NCI-H524 treated with DMSO at 0.1 percent for 48 hours (cell line): ENCODE data around the gene RRP1B.
"Not testable (repeated sequence)": the region's sequence is repeated elsewhere in the genome, so short reads cannot be mapped to it uniquely, and the experiment has no call there.

ENCODE experiments used
- DNase-seq: peaks from one replicate; lab custom pipeline; 2025; lab: John Stamatoyannopoulos, UW

Gene RRP1B, protein sequence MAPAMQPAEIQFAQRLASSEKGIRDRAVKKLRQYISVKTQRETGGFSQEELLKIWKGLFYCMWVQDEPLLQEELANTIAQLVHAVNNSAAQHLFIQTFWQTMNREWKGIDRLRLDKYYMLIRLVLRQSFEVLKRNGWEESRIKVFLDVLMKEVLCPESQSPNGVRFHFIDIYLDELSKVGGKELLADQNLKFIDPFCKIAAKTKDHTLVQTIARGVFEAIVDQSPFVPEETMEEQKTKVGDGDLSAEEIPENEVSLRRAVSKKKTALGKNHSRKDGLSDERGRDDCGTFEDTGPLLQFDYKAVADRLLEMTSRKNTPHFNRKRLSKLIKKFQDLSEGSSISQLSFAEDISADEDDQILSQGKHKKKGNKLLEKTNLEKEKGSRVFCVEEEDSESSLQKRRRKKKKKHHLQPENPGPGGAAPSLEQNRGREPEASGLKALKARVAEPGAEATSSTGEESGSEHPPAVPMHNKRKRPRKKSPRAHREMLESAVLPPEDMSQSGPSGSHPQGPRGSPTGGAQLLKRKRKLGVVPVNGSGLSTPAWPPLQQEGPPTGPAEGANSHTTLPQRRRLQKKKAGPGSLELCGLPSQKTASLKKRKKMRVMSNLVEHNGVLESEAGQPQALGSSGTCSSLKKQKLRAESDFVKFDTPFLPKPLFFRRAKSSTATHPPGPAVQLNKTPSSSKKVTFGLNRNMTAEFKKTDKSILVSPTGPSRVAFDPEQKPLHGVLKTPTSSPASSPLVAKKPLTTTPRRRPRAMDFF

DNA sequence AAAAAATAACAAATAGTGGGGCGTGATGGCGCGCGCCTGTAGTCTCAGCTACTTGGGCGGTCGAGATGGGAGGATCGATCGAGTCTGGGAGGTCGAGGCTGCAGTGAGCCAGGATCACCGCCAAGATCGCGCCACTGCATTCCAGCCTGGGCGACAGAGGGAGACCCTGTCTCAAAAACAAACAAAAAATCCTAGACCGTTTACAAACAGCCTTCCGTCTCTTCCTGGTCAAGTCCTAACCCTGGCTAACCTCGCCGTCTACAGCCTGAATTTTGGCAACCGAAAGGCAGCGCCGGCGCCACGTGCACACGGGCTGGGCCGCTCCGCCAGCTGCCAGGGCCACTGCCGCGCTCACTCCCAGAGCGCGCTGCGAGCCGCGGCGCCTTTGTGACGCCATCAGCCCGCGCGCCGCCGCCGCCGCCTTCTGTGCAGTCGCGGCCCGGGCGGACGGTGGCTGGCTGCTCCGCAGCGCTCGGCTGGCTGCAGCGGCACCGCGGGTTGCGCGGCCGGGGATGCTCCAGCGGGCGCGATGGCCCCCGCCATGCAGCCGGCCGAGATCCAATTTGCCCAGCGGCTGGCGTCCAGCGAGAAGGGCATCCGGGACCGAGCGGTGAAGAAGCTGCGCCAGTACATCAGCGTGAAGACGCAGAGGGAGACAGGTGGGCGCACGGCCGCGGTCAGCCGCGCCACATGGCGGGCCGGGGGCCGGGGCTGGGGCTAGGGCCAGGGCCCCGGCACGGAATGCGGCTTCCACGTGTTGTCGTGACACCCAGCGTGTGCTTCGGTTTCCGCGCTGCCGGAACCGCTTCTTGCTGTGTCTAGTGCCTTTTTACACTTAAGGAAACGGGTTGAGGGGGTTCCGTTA, at the start of gene RRP1B, which contains the start of gene HSF2BP:
Gene RRP1B (plus strand): TSS at position 425 of the 865 bp plus-strand sequence. CDS start 105 bp downstream, at position 530.
Gene HSF2BP (minus strand): TSS at position 353 of the 865 bp plus-strand sequence. CDS start 1,392 bp downstream, outside the sequence.
- peak; percentile 22 for DNase-seq

DNA sequence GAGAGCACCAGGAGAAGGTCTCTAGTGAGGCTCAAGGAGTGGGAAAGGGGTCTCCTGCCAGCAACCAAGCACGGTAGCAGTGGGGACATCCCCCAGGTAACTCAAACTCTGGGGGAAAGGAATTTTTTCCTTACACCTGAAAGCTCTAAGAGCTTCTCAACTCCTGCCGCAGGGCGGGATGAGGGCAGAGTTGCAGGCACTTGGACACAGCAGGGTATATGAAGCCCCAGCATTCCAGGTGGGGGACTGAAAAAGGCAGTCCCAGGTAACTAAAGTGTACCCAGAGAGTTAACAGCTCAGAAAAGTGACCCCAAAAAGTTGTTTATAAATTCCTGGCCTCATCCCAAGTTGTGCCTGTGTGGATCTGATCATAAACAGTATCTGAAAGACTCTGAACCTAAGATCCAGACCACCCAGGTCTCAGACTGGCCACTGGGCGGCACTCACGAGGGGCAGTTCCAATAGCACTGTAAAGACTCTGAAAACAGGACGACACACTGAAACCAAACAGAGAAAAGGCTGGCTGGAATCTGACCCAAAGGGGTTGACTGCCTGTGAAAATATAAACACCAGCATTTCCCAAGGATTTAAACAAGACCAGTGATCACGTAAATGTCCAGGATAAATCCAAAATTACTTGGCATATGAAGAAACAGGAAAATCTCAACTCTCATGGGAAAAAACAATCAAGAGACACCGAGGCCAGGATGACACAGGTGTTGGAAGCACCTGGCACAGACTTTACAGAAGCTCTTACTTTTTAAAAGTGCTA, 47.6 kb upstream of the RRP1B start:
- DNase-seq = no peak

DNA sequence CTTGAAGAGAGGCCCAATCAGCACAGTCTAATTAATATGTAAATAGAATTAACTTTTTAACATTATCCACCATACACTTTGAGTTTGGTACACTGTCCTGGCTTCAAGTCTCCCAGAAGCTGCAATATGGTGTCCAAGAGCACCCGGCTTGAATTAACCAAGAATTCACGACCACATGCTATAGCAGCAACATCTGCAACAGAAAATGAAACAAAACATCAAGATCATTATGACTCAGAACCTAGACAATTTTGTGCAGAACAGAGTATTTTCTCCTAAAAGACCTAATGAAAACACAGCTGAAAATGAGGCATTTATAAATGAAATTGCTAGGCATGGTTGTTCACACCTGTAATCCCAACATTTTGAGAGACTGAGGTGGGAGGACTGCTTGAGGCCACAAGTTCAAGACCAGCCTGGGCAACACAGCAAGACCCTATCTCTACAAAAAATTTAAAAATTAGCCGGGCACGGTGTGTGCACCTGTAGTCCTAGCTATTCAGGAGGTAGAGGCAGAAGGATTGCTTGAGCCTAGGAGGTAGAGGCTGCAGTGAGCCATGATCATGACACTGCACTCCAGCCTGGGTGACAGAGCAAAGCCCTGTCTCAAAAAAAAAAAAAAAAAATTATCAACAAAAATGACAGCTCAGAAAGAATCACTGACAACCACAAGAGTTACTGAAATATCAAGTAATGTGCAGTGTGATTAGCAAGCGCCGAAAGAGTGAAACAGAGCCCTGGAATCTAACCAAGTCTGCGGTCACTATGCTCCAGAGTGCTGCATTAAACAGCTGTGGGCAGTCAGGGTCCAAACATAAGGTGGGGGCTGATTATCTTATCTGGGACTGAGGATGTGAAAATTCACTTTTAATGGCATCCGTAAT, 45.4 kb upstream of the RRP1B start:
- DNase-seq = no peak

DNA sequence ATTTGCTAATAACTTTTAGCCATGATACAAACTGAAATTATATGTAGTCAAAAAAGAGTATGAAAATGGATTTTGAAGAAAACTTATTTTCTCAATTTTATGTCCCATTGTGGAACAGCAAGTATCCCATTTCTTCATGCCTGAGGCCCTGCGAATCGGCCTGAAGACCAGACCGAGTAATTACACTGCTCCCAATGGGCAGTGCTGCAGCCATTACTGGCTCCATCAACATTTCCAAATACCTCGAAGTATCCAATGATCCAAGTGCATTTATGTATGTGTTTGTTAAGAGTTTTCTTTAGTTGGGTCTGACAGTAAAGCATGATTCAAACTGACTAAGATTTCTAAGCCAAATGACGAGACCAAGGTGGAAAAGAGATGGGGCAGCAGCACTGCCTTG, 44.5 kb upstream of the RRP1B start:
- DNase-seq = no peak

DNA sequence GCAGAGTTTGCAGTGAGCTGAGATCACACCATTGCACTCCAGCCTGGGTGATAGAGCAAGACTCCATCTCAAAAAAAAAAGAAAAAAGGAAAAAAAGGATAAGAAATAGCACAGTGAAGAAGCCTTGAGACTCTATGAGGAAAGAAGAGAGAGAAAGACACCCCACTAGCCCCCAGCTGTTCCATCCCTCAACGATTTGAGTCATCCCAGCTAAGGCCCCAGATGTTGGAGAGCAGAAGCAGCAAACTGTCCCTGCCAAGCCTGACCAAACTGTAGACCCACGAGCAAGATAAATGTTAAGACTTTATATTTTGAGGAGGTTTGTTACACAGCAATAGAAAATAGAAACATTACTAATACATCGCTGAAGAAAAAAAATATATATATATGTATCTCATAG, 42.5 kb upstream of the RRP1B start:
- DNase-seq = not testable (repeated sequence)

DNA sequence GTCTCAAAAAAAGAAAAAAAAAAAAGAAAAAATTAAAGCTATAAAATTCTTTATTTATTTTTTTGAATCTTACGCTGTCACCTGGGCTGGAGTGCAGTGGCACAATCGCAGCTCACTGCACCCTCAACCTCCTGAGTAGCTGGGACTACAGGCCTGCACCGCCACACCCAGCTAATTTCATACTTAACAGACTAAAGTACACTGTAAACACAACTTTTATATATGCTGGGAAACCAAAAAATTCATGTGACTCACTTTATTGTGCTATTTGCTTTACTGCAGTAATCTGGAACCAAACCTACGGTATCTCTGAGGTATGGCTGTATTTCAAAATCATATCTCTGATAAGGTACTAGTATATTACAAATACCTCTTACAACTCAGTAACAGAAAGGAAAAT, 40.4 kb upstream of the RRP1B start:
- no peak for DNase-seq

DNA sequence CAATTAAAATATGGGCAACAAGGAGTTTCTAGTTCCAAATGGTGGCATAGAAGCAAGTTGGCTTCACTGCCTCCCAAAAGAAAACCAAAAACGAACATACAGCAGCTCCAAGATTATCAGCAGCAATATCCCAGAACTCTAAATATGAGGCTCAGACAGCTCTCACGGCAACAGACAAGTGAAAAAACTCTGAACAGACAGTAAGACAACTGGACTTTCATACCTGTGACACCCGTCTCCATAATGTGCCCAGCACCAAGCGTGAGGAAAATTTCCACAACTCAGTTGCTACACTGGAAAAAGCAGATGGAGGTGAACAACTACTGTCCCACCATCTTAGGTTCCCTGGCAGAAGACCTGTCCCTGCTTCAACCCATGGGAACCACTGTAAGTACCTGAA, 40.0 kb upstream of the RRP1B start:
- DNase-seq = no peak

DNA sequence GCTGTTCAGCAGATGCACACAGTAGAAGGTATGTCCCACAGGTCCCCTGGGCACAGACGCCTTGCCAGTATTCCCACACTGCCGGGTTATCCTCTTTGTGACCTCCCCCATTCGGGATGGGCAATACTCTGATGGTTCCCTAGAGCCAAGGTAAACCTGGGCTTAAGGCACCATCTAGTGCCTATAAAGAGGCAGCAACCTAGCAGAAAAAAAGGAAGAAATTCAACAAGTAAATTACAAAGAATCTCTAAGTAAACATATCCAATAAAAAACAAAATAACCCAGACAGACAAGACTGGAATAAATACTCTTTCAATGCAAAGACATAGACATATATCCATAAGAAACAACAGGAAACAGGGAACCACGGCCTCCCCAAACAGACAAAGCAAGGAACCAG, 39.5 kb upstream of the RRP1B start:
- DNase-seq = no peak

DNA sequence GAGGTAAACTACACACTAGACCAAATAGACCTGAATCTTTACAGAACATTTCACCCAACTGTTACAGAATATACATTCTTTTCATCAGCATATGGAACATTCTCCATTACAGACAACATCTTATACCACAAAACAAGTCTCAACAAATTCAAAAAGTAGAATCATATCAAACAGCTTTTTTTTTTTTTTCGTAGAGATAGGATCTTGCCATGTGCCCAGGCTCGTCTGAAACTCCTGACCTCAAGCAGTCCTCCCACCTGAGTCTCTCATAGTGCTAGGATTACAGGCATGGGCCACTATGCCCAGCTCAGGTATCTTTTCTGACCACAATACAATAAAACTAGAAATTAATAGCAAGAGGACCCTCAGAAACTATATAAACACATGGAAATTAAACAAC, 36.6 kb upstream of the RRP1B start:
- DNase-seq = no peak

DNA sequence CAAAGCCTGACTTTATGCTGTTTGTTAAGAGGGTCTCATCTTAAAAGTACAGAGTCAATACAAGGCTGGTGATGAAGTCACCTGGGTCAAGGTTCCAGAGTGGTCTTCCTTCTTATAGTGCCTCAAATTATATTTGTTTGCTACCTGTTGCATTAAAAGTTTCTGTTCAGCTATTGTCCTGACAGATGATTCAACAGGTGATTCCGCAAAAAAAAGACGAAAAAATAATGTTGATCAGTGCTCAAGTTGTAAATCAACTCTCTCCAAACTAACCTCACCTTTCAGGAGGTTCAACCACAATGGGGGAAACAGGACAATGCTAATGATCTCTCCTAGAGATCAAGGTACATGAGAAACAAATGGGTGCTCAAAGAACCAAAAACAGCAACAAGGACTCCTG, 35.8 kb upstream of the RRP1B start:
- DNase-seq = no peak

DNA sequence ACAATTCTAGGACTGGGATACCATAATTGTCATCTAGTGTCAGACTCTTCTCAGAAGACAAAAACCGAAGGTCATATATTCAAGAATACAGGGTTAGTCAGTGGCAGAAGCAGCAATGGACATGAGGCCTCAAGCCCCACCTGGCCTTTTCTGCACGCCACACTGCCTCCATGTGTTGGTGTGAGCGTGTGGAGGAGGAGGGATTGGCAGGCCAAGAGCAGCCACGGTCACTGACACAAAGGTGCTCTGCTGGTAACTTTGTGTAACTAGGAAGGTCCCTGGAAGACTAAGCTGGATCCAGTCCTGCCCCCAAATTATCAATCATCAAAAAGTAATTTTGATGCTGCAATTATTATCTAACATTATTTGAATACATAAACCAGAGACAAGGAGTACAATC, 35.0 kb upstream of the RRP1B start:
- no peak for DNase-seq

DNA sequence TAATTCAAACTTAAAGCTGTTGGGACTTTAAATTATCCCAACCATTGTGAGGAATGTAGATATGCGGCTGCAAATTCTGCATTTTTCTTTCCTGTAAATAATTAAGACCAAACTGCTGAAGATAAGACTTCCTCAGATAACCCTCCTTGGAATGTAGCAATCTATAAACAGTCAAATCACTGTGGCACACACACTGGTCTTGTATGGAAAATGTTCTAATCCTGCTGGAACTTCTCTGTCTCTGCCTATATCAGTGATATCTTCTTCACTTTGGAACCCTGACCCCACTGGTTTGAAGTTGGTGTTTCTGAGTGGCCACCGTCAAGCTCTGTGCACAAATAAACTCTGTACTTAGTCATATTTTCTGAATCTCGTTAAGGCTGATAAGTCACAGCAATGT, 33.0 kb upstream of the RRP1B start:
- no peak for DNase-seq

DNA sequence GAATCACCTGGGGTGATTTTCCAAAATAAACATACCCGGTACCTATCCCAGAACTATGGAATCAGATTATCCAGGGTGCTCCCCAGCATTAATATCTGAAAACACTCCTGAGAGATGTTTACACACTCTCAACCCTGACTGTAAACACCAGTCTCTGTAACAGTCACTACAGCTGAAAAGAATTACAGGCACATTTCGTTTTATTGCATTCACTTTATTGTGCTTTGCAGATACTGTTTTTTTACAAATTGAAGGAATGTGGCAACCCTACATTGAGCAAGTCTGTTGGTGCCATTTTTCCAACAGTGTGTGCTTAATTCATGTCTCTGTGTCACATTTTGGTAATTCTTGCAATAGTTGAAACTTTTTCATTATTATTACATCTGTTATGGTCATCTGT, 31.8 kb upstream of the RRP1B start:
- DNase-seq = no peak

DNA sequence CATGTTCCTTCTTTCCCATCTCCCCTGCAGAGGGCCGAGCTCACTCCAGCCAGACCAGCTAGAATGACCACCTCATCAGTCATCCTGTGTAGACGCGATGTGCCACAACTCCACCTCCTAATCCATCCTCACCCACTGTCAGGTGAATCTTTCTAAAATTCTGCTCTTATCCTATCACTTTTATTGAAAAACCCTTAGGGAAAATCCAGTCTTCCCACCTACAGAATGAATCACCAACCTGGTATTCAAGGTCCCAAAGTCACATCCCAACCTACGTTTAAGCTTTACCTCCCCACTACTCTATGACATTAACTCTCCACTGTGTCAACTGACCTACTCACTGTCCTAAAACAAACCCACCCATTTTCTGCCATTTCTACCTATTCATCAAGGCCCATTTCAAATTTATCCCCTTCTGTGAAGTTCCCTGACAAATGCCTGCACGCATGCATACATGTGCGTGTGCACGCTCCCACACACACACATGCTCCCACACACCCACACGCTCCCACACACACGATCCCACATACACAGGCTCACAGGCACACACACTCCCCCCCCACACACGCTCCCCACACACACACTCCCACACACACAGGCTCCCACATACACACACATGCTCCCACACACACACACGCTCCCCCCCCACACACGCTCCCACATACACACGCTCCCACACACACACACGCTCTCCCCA, 27.8 kb upstream of the RRP1B start:
- DNase-seq = no peak

DNA sequence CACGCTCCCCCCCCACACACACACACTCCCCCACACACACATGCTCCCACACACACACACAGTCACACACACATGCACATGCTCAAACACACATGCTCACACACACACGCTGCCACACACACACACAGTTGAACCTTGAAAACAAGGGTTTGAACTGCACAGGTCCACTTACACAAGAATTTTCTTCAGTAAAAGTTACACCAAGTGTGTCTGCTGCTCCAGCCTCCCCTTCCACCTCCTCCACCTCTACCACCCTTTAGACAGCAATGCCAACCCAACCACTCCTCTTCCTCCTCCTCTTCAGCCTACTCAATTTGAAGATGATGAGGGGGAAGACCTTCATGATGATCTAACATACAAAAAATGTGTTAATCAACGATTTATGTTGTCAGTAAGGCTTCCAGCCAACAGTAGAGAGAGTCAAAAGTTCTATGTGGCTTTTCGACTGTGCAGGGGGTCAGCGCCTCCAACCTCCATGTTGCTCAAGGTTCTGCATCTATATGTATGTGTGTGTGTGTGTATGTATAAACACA, 26.9 kb upstream of the RRP1B start:
- DNase-seq = no peak

DNA sequence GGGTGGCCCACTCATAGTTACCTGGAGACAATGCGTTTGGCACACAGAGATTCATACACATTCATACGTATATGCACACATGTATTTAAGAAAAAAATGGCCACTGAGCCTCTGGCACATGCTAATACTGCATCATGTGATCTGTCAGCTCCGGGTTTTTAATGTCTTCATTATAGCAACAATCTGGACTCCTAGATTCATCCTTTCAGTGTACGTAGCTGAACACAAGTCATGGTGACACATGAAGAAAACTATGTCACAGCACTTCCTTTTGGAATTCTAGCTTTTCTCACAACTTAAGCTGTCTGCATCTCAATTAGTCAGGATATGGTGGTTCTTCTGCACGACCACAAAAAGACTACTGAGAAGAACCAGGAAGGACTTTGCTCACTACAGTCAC, 24.7 kb upstream of the RRP1B start:
- no peak for DNase-seq

DNA sequence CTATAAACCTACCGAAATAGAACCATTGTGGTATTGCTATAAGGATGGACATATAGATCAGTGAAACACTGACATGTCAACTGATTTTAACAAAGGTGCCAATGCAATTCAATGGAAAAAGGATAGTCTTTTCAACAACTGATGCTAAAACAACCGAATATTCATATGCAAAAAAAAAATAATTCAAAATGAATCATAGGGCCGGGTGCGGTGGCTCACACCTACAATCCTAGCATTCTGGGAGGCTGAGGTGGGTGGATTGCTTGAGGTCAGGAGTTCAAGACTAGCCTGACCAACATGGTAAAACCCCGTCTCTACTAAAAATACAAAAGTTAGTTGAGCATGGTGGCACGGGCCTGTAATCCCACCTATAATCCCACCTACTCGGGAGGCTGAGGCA, 23.9 kb upstream of the RRP1B start:
- DNase-seq = no peak

DNA sequence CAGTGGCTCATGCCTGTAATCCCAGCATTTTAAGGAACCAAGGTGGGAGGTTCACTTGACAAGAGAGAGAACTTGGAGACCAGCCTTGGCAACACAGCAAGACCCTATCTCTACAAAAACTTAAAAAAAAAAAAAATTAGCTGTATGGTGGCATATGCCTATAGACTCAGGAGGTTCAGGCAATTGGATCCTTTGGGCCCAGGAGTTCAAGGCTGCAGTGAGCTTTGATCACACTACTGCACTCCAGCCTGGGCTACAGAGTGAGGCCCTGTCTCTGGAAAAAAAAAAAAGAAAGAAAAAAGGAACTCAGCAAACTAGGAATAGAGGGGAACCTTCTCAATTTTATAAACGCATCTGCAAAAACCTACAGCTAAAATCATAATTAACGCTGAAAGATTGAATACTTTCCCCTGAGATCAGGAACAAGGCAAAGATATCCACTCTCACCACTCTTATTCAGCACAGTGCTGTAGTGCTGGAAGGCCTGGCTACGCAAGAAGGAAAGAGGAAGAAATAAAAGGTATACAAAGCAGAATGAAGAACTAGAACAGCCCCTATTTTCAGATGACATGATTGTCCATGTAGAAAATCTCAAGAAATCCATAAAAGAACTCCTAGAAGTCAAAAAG, 21.7 kb upstream of the RRP1B start:
- DNase-seq = no peak
